B cell (primary cell): Measurements from ENCODE around the gene ZNF787. TPM values are rescaled to one million over a fixed set of nuclear protein-coding genes. Genes with fewer than 3 reads are reported as not detected.

Experiments used
- ATAC-seq: fragments of 200-7000 bp; cut with Tn5 transposase; one replicate; pipeline ENCODE4 v1.10.0; 2021; ENCODE audit warnings: low read depth, mild to moderate bottlenecking, moderate number of reproducible peaks, moderate library complexity
- CTCF ChIA-PET: fragments of 350-600 bp; sonication (Branson Sonifier 250); formaldehyde crosslinking; loops from one replicate; lab custom pipeline; 2021; ENCODE audit warnings: antibody characterized with exemption, inconsistent platforms; lab: Charles Lee
- POLR2A ChIA-PET: fragments of 350-600 bp; sonication (Branson Sonifier 250); formaldehyde crosslinking; loops from one replicate; lab custom pipeline; 2021; ENCODE audit warnings: antibody characterized with exemption; lab: Charles Lee
- DNase-seq: peaks from one replicate; pipeline ENCODE4 v3.0.0; 2013
- H2AFZ ChIP-seq: 2 replicates; pipeline ENCODE4 v1.6.1; 2012; ENCODE audit warnings: mild to moderate bottlenecking, low read depth, low read length; ENCODE audit not compliant: insufficient read depth, poor library complexity, severe bottlenecking
- H3K27ac ChIP-seq, 2 donors: 1 replicate in 1 of 2; 2 replicates in 1 of 2; pipeline ENCODE4 v1.5.1; 2012 to 2013; ENCODE audit warnings: low read length in 2 of 2, mild to moderate bottlenecking in 2 of 2, moderate library complexity in 1 of 2
- H3K27me3 ChIP-seq, 4 experiments: fragments of 200-600 bp in 1 of 4; sonication (generic) in 1 of 4; replicated peaks in 1 of 4; 1 replicate in 2 of 4; 2 replicates in 2 of 4; pipeline versions ENCODE4 v1.6.1 to v1.7.0; 2013 to 2016; ENCODE audit warnings: low read length in 3 of 4, mild to moderate bottlenecking in 2 of 4, mixed read lengths in 1 of 4, moderate library complexity in 1 of 4; ENCODE audit not compliant: insufficient read depth in 4 of 4, control insufficient read depth in 3 of 4; ENCODE audit errors: control extremely low read depth in 1 of 4
- H3K36me3 ChIP-seq, 2 experiments: replicated peaks in 1 of 2; 1 replicate in 1 of 2; 2 replicates in 1 of 2; pipeline versions ENCODE4 v1.6.1 to v1.7.1; 2013; ENCODE audit warnings: low read length in 1 of 2; ENCODE audit not compliant: insufficient read depth in 2 of 2, control insufficient read depth in 1 of 2; ENCODE audit errors: control extremely low read depth in 1 of 2, extremely low read depth in 1 of 2
- H3K4me1 ChIP-seq, 2 donors: fragments of 200-600 bp in 1 of 2; sonication (generic) in 1 of 2; 1 replicate in 1 of 2; 2 replicates in 1 of 2; pipeline versions ENCODE4 v1.5.1 to v1.6.1; 2013 to 2017; ENCODE audit warnings: low read length in 2 of 2; ENCODE audit not compliant: control insufficient read depth in 2 of 2, insufficient read depth in 2 of 2
- H3K4me2 ChIP-seq: replicated peaks from 2 replicates; pipeline ENCODE3; 2012; ENCODE audit warnings: mild to moderate bottlenecking, low read depth, low read length; ENCODE audit not compliant: poor library complexity, severe bottlenecking
- H3K4me3 ChIP-seq, 5 experiments: fragments of 200-600 bp in 1 of 5; sonication (generic) in 1 of 5; 1 replicate in 3 of 5; 2 replicates in 2 of 5; pipeline versions ENCODE4 v1.5.1 to v1.7.0; 2011 to 2016; ENCODE audit warnings: low read length in 4 of 5, mild to moderate bottlenecking in 4 of 5, low read depth in 2 of 5, control low read depth in 1 of 5, moderate library complexity in 1 of 5; ENCODE audit not compliant: insufficient read depth in 1 of 5; ENCODE audit errors: control extremely low read depth in 1 of 5, extremely low read depth in 1 of 5
- H3K79me2 ChIP-seq: fragments of 200-600 bp; sonication (generic); one replicate; pipeline ENCODE4 v1.6.0; 2016; ENCODE audit warnings: low read length; ENCODE audit not compliant: control insufficient read depth, insufficient read depth
- H3K9ac ChIP-seq: fragments of 200-600 bp; sonication (generic); 2 replicates; pipeline ENCODE4 v1.6.1; 2017; ENCODE audit warnings: mild to moderate bottlenecking, low read length, moderate library complexity
- H3K9me3 ChIP-seq, 3 donors: one replicate each; pipeline versions ENCODE4 v1.6.1 to v1.7.1; 2013; ENCODE audit warnings: low read length in 2 of 3; ENCODE audit not compliant: control insufficient read depth in 2 of 3, insufficient read depth in 1 of 3; ENCODE audit errors: control extremely low read depth in 1 of 3
- H4K20me1 ChIP-seq: 2 replicates; pipeline ENCODE4 v1.6.0; 2012; ENCODE audit warnings: mild to moderate bottlenecking, low read length; ENCODE audit not compliant: insufficient read depth, control insufficient read depth, poor library complexity, severe bottlenecking
- H3K27ac Mint-ChIP-seq: one replicate; pipeline ENCODE4 v1.8.0; 2021; ENCODE audit warnings: mixed read lengths
- H3K27me3 Mint-ChIP-seq: one replicate; pipeline ENCODE4 v1.8.0; 2021; ENCODE audit warnings: mixed read lengths
- H3K4me1 Mint-ChIP-seq: one replicate; pipeline ENCODE4 v1.8.0; 2021; ENCODE audit warnings: mixed read lengths
- H3K4me3 Mint-ChIP-seq: one replicate; pipeline ENCODE4 v1.8.0; 2021; ENCODE audit warnings: mixed read lengths
- H3K9me3 Mint-ChIP-seq: one replicate; pipeline ENCODE4 v1.8.0; 2022; ENCODE audit warnings: mixed read lengths; ENCODE audit not compliant: insufficient read depth
- EZH2 ChIP-seq: IDR thresholded peaks from 2 replicates; pipeline ENCODE4 v1.6.1; 2012; ENCODE audit warnings: borderline replicate concordance, low read depth, mild to moderate bottlenecking, moderate library complexity, low read length; ENCODE audit not compliant: insufficient read depth, poor library complexity, severe bottlenecking
- WGBS: methylation state at CpG from one replicate; pipeline ENCODE4 v1.1.5; 2013; ENCODE audit warnings: missing lambda C conversion rate; ENCODE audit not compliant: insufficient coverage; 5-methylcytosine and 5-hydroxymethylcytosine counted together
- intact Hi-C: fragments of 100-400 bp; cut with micrococcal nuclease; formaldehyde crosslinking; loops from one replicate; pipeline ENCODE4 v1.10.0; 2022
- polyA plus RNA-seq: library from polyadenylated mRNA; depleted of rRNA; stranded (reverse); fragments of >200 nt; gene quantifications from 2 replicates; pipeline ENCODE4 v1.2.3, GENCODE V29; 2012
- total RNA-seq, 2 donors: library from RNA; stranded (reverse); fragments of 120-200 nt in 1 of 2; gene quantifications; 1 replicate in 1 of 2; 2 replicates in 1 of 2; pipeline versions ENCODE4 v1.2.3 to v1.2.4, GENCODE V29; 2013 to 2022
- TF ChIP-seq, protein P1 (sequence below): fragments of 200-600 bp; IDR thresholded peaks from one replicate; pipeline ENCODE4 v1.8.0; 2022; ENCODE audit warnings: antibody characterized with exemption, mild to moderate bottlenecking

ZNF787 gene
- total and polyA plus RNA-seq, 2 donors (not counting 1 experiment from before 2014, with no cell fraction given), result 19.6 to 47.9 TPM

- DNase-seq, result no peak
- TF ChIP-seq, protein P1, sequence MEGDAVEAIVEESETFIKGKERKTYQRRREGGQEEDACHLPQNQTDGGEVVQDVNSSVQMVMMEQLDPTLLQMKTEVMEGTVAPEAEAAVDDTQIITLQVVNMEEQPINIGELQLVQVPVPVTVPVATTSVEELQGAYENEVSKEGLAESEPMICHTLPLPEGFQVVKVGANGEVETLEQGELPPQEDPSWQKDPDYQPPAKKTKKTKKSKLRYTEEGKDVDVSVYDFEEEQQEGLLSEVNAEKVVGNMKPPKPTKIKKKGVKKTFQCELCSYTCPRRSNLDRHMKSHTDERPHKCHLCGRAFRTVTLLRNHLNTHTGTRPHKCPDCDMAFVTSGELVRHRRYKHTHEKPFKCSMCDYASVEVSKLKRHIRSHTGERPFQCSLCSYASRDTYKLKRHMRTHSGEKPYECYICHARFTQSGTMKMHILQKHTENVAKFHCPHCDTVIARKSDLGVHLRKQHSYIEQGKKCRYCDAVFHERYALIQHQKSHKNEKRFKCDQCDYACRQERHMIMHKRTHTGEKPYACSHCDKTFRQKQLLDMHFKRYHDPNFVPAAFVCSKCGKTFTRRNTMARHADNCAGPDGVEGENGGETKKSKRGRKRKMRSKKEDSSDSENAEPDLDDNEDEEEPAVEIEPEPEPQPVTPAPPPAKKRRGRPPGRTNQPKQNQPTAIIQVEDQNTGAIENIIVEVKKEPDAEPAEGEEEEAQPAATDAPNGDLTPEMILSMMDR, result no peak
- TF ChIP-seq EZH2, result no peak
- peaks cover 7% of the 10 kb centered on the region for H3K4me1 Mint-ChIP-seq
- no peaks in the 10 kb centered on the region for H3K27me3 Mint-ChIP-seq
- Histone ChIP-seq H3K4me2 (no peak overlapping the region), H3K27ac (no peak overlapping the region), H2AFZ (no peak overlapping the region), H3K36me3 (peaks cover 0 to 16% of the 10 kb centered on the region in 2 experiments), H3K4me3 (no peak overlapping the region), H4K20me1 (peaks cover 74% of the 10 kb centered on the region), H3K79me2 (peaks cover 29% of the 10 kb centered on the region), H3K27me3 (no peaks in the 10 kb centered on the region), H3K4me1 (no peaks in the 10 kb centered on the region), H3K9me3 (peaks cover 0 to 6% (median 0%) of the 10 kb centered on the region in 3 donors), H3K9ac (no peak overlapping the region)
- no peaks in the 10 kb centered on the region for H3K9me3 Mint-ChIP-seq
- no peak overlapping the region for H3K4me3 Mint-ChIP-seq
- H3K27ac Mint-ChIP-seq, result no peak overlapping the region
- 96% methylated on average over 80 of the region's 104 CpGs for WGBS
- intact Hi-C loops, result no loop called here
- ATAC-seq, result no peak
- POLR2A ChIA-PET, result no interaction called here
- CTCF ChIA-PET, result no interaction called here
Measured at GRCh38 chr19:56087647-56088496, 33.2 kb downstream of the ZNF787 start.
